H1 (cell line): ENCODE data around the gene TMEM181.

ENCODE experiments used
- ASH2L ChIP-seq: fragments of 200-600, 300-600 bp; sonication (generic); IDR thresholded peaks from one replicate; pipeline ENCODE4 v1.7.1; 2017; ENCODE audit warnings: low read length
- BACH1 ChIP-seq: IDR thresholded peaks from 2 replicates; pipeline ENCODE4 v1.6.1; 2012; ENCODE audit warnings: low read length, improper control_type of control experiment
- EP300 ChIP-seq, 2 experiments: IDR thresholded peaks; 1 replicate in 1 of 2; 2 replicates in 1 of 2; pipeline ENCODE4 v1.6.1; 2011 to 2012; ENCODE audit warnings: low read depth in 2 of 2, low read length in 2 of 2, mild to moderate bottlenecking in 2 of 2, borderline replicate concordance in 1 of 2, inconsistent platforms in 1 of 2, moderate library complexity in 1 of 2
- GABPA ChIP-seq: IDR thresholded peaks from 2 replicates; pipeline ENCODE4 v1.6.1; 2011; ENCODE audit warnings: mild to moderate bottlenecking, low read length, moderate library complexity, borderline replicate concordance; ENCODE audit not compliant: insufficient read depth
- JUND ChIP-seq: IDR thresholded peaks from 2 replicates; pipeline ENCODE4 v1.6.1; 2011; ENCODE audit warnings: mild to moderate bottlenecking, improper control_type of control experiment, low read length
- TCF12 ChIP-seq: IDR thresholded peaks from 2 replicates; pipeline ENCODE4 v1.6.1; 2011; ENCODE audit warnings: low read depth, mild to moderate bottlenecking, low read length
- YY1 ChIP-seq: IDR thresholded peaks from 2 replicates; pipeline ENCODE4 v1.6.1; 2011; ENCODE audit warnings: low read depth, mild to moderate bottlenecking, low read length
- TF ChIP-seq, protein P1 (sequence below), 3 experiments: IDR thresholded peaks; 1 replicate in 2 of 3; 2 replicates in 1 of 3; pipeline versions ENCODE4 v1.5.1 to v1.6.1; 2011; ENCODE audit warnings: low read length in 3 of 3, mild to moderate bottlenecking in 3 of 3, inconsistent platforms in 2 of 3, low read depth in 1 of 3, moderate library complexity in 1 of 3; ENCODE audit not compliant: insufficient read depth in 1 of 3; ENCODE audit errors: control extremely low read depth in 1 of 3

DNA sequence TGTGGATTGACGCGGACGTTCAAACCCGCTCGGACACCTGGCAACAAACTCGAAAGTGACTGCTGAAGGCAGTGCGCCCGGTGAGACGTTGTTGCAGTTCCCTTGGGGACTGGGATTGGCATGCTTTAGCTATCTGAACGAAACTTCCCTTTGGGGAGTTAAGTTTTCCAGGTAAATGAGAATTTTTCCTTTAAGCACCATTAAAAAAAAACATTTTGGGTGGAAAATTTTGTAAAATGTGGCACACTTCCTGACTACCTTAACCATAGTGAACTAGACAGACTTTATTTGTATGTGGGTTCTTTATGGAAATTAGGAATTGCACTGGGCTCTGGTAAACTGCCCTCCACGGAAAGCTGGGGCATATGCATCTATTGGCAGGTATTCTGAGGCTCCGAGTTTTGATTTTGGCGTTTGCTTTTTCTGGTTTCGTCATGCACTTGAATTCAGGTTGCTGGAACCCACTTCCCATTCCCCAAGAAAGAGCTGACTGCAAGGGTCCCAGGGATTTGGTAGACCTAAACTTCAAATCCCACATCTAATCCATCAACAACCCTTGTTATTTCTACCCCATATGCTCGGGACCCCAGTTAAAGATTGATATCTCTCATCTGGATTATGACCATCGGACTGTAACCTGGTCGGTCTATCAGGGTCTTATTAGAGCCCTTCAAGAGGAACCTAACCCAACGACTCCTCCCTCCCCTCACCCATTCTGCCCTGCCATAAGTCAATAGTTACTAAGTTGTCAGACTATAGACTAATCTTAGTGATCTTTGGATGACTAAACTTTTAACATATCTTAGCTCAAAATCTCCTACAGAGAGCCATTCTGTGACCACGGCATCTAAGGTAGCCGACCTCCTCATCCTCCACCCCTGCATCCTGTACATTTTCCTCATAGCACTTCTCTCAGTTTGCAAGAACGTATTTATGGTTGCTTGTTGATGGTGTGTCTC is 85.5 kb downstream of the TMEM181 start:
- TF ChIP-seq GABPA (no peak), EP300 (IDR thresholded peaks at IDR 0.05; ENCODE audit: borderline replicate concordance in 1 of 2, low read depth in 2 of 2, low read length in 2 of 2) (no peak), YY1 (no peak), TCF12 (no peak), BACH1 (no peak), JUND (no peak), ASH2L (no peak)
- TF ChIP-seq, protein P1, sequence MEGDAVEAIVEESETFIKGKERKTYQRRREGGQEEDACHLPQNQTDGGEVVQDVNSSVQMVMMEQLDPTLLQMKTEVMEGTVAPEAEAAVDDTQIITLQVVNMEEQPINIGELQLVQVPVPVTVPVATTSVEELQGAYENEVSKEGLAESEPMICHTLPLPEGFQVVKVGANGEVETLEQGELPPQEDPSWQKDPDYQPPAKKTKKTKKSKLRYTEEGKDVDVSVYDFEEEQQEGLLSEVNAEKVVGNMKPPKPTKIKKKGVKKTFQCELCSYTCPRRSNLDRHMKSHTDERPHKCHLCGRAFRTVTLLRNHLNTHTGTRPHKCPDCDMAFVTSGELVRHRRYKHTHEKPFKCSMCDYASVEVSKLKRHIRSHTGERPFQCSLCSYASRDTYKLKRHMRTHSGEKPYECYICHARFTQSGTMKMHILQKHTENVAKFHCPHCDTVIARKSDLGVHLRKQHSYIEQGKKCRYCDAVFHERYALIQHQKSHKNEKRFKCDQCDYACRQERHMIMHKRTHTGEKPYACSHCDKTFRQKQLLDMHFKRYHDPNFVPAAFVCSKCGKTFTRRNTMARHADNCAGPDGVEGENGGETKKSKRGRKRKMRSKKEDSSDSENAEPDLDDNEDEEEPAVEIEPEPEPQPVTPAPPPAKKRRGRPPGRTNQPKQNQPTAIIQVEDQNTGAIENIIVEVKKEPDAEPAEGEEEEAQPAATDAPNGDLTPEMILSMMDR (IDR thresholded peaks at IDR 0.05; ENCODE audit: control extremely low read depth in 1 of 3, insufficient read depth in 1 of 3, low read depth in 1 of 3, low read length in 3 of 3) = no peak
